Muscle of arm (tissue), 12 donors: ENCODE measurements around the gene PLXNA2. TPM values are rescaled to one million over a fixed set of nuclear protein-coding genes. Genes with fewer than 3 reads are reported as not detected.

Experiments used
- DNase-seq: peaks from one replicate; pipeline ENCODE4 v3.0.0-alpha.2; 2013
- polyA plus RNA-seq, 12 donors: library from polyadenylated mRNA; unstranded; fragments of 120-200 nt; gene quantifications; one replicate each; pipeline ENCODE4 v1.2.1, GENCODE V29; 2013; ENCODE audit not compliant: insufficient read length in 12 of 12

Gene PLXNA2
- polyA plus RNA-seq, 12 donors: 20.4 to 39.2 (median 33.6) TPM; not detected in 1

DNA sequence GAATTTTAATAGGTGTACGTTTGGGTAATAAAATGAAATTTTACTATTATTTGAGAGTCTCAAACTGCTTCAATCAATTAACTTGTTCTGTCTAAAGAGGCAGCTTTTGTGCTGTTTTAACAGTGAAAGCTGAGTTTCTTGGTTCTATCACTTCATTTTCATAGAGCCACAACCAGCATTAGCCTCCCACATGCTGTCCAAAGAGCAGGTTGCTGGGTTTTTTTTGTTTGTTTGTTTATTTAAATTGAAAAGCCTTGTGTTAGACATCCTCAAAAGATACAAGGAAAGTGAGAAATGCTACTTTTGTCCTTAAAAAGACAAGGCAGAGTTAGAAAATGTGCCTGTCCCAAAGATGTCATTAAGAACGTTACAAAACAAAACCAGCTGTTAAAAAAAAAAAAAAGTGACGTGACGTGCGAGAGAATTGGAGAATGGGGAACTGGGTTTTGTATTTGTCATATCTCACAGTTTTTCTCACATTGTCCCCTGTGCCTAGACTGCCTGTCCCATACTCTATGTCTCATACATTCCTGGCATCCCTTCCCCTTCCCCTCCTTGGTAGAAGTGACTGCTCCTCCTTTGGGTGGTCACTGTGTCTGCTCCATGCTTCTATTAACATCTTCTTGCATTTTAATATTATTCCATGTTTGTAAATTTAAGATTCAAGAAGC is 270.2 kb downstream of the PLXNA2 start:
- DNase-seq: no peak

GRCh38 chr1:207972337-207972736 is 271.8 kb downstream of the PLXNA2 start:
- no peak for DNase-seq
